ENCODE data around the gene NR1H4. TPM values are rescaled to one million over a fixed set of nuclear protein-coding genes. Genes with fewer than 3 reads are reported as not detected.
"Not testable (repeated sequence)": the region's sequence is repeated elsewhere in the genome, so short reads cannot be mapped to it uniquely, and the experiment has no call there.

Gene NR1H4
- total RNA-seq, 1 donor from 2014 or later, result not detected

- Mint-ChIP-seq H3K9me3 (ENCODE audit: unreplicated experiment) (no peaks in the 10 kb centered on the region), H3K27ac (ENCODE audit: unreplicated experiment) (no peak overlapping the region), H3K27me3 (ENCODE audit: unreplicated experiment) (peaks cover 7% of the 10 kb centered on the region), H3K4me3 (ENCODE audit: unreplicated experiment) (no peak overlapping the region), H3K36me3 (ENCODE audit: unreplicated experiment) (no peaks in the 10 kb centered on the region), H3K4me1 (ENCODE audit: unreplicated experiment) (no peaks in the 10 kb centered on the region)
- no peak for DNase-seq (ENCODE audit: extremely low spot score, unreplicated experiment)
- no peak for TF ChIP-seq CTCF (IDR thresholded peaks at IDR 0.05)
Measured at GRCh38 chr12:100494538-100494937, 20.9 kb downstream of the NR1H4 start.

GRCh38 chr12:100497105-100497795 lies 23.6 kb downstream of the NR1H4 start:
- Mint-ChIP-seq H3K36me3 (ENCODE audit: unreplicated experiment) (no peaks in the 10 kb centered on the region), H3K4me1 (ENCODE audit: unreplicated experiment) (no peaks in the 10 kb centered on the region), H3K27ac (ENCODE audit: unreplicated experiment) (no peak overlapping the region), H3K27me3 (ENCODE audit: unreplicated experiment) (peaks cover 2% of the 10 kb centered on the region), H3K4me3 (ENCODE audit: unreplicated experiment) (no peak overlapping the region), H3K9me3 (ENCODE audit: unreplicated experiment) (no peaks in the 10 kb centered on the region)
- DNase-seq (ENCODE audit: extremely low spot score, unreplicated experiment), result no peak
- no peak for TF ChIP-seq CTCF (IDR thresholded peaks at IDR 0.05)

GRCh38 chr12:100498141-100498540 lies 24.5 kb downstream of the NR1H4 start:
- no peak for TF ChIP-seq CTCF (IDR thresholded peaks at IDR 0.05)
- no peak overlapping the region for H3K27ac Mint-ChIP-seq (ENCODE audit: unreplicated experiment)
- H3K4me3 Mint-ChIP-seq (ENCODE audit: unreplicated experiment), result no peak overlapping the region
- H3K9me3 Mint-ChIP-seq (ENCODE audit: unreplicated experiment), result no peaks in the 10 kb centered on the region
- no peaks in the 10 kb centered on the region for H3K36me3 Mint-ChIP-seq (ENCODE audit: unreplicated experiment)
- DNase-seq (ENCODE audit: extremely low spot score, unreplicated experiment), result no peak
- H3K27me3 Mint-ChIP-seq (ENCODE audit: unreplicated experiment), result peaks cover 2% of the 10 kb centered on the region
- no peaks in the 10 kb centered on the region for H3K4me1 Mint-ChIP-seq (ENCODE audit: unreplicated experiment)

GRCh38 chr12:100499416-100499815 lies 25.8 kb downstream of the NR1H4 start:
- Mint-ChIP-seq H3K36me3 (ENCODE audit: unreplicated experiment) (no peaks in the 10 kb centered on the region), H3K4me3 (ENCODE audit: unreplicated experiment) (no peak overlapping the region), H3K9me3 (ENCODE audit: unreplicated experiment) (no peaks in the 10 kb centered on the region), H3K27me3 (ENCODE audit: unreplicated experiment) (peaks cover 2% of the 10 kb centered on the region), H3K4me1 (ENCODE audit: unreplicated experiment) (no peaks in the 10 kb centered on the region), H3K27ac (ENCODE audit: unreplicated experiment) (no peak overlapping the region)
- TF ChIP-seq CTCF (IDR thresholded peaks at IDR 0.05), result no peak
- no peak for DNase-seq (ENCODE audit: extremely low spot score, unreplicated experiment)

GRCh38 chr12:100502718-100503117 lies 29.1 kb downstream of the NR1H4 start:
- not testable (repeated sequence) for DNase-seq (ENCODE audit: extremely low spot score, unreplicated experiment); H3K27me3 Mint-ChIP-seq (ENCODE audit: unreplicated experiment)

More at GRCh38 chr12:100502718-100503117, 29.1 kb downstream of the NR1H4 start:
- not testable (repeated sequence) for H3K4me3 Mint-ChIP-seq (ENCODE audit: unreplicated experiment); H3K27ac Mint-ChIP-seq (ENCODE audit: unreplicated experiment); H3K9me3 Mint-ChIP-seq (ENCODE audit: unreplicated experiment); H3K36me3 Mint-ChIP-seq (ENCODE audit: unreplicated experiment); H3K4me1 Mint-ChIP-seq (ENCODE audit: unreplicated experiment)

Measured in osteocyte (in vitro differentiated cells).